Lung (tissue), 12 donors: ENCODE results near the gene AOX1. TPM values are rescaled to one million over a fixed set of nuclear protein-coding genes. Genes with fewer than 3 reads are reported as not detected.

Experiments used
- ATAC-seq: fragments of 200-7000 bp; cut with Tn5 transposase; one replicate; pipeline ENCODE4 v1.9.1; 2020; ENCODE audit warnings: moderate number of reproducible peaks; ENCODE audit not compliant: insufficient read depth, low FRiP score
- DNase-seq, 3 donors: peaks; one replicate each; pipeline ENCODE4 v3.0.0-alpha.2; 2013 to 2017
- H3K27ac ChIP-seq, 2 donors: one replicate each; pipeline ENCODE4 v1.5.1; 2013; ENCODE audit warnings: mild to moderate bottlenecking in 2 of 2, moderate library complexity in 2 of 2, control low read depth in 1 of 2, inconsistent platforms in 1 of 2, low read depth in 1 of 2, low read length in 1 of 2
- H3K27me3 ChIP-seq, 3 donors: one replicate each; pipeline ENCODE4 v1.5.1; 2013; ENCODE audit warnings: low read length in 2 of 3; ENCODE audit not compliant: control insufficient read depth in 3 of 3, insufficient read depth in 3 of 3
- H3K36me3 ChIP-seq, 4 donors: one replicate each; pipeline ENCODE4 v1.5.1; 2013; ENCODE audit warnings: low read length in 4 of 4, mild to moderate bottlenecking in 1 of 4, moderate library complexity in 1 of 4; ENCODE audit not compliant: control insufficient read depth in 4 of 4, insufficient read depth in 4 of 4
- H3K4me1 ChIP-seq, 5 donors: one replicate each; pipeline ENCODE4 v1.5.1; 2013; ENCODE audit warnings: low read length in 5 of 5, mild to moderate bottlenecking in 2 of 5, moderate library complexity in 1 of 5; ENCODE audit not compliant: control insufficient read depth in 5 of 5, insufficient read depth in 5 of 5
- H3K4me3 ChIP-seq: one replicate; pipeline ENCODE4 v1.5.1; 2013; ENCODE audit warnings: mild to moderate bottlenecking, control low read depth, moderate library complexity
- H3K9ac ChIP-seq, 2 donors: one replicate each; pipeline ENCODE4 v1.5.1; 2013; ENCODE audit warnings: low read length in 2 of 2, control low read depth in 1 of 2; ENCODE audit not compliant: insufficient read depth in 1 of 2
- H3K9me3 ChIP-seq, 4 donors: one replicate each; pipeline ENCODE4 v1.5.1; 2013; ENCODE audit warnings: low read length in 3 of 4, mild to moderate bottlenecking in 1 of 4, moderate library complexity in 1 of 4; ENCODE audit not compliant: control insufficient read depth in 4 of 4, insufficient read depth in 3 of 4
- CTCF ChIP-seq: IDR thresholded peaks from 2 replicates; pipeline ENCODE4 v1.5.1; 2012; ENCODE audit warnings: mild to moderate bottlenecking; ENCODE audit errors: control extremely low read depth, extremely low read depth
- WGBS, 2 donors: extraction: QIAGEN DNeasy Blood & Tissue Kit; methylation state at CpG; one replicate each; pipeline ENCODE4 v1.1.7; 2013; 5-methylcytosine and 5-hydroxymethylcytosine counted together
- polyA plus RNA-seq, 2 donors: library from polyadenylated mRNA; stranded (reverse); fragments of 200-250 nt; gene quantifications; one replicate each; pipeline ENCODE4 v1.2.1, GENCODE V29; 2013
- total RNA-seq, 2 donors: library from RNA; depleted of rRNA in 1 of 2; stranded (reverse); fragments of >200 nt in 1 of 2; gene quantifications; one replicate each; pipeline ENCODE4 v1.2.1, GENCODE V29; 2014 to 2021
- donor health status: control.
- donor health status: control.
- donor health status: Bipolar disorder and iron deficiency.
- donor health status: healthy.
- donor health status: DM: yes; HTN: yes; CAD: no.

The AOX1 gene
- total and polyA plus RNA-seq, 4 donors: 8.0 to 48.5 (median 10.6) TPM

GRCh38 chr2:200596774-200597570, 11.2 kb downstream of the AOX1 start:
- ATAC-seq (no peak), DNase-seq (peak in 1 of 3 donors; percentile 29)
- Histone ChIP-seq H3K9me3 (peaks cover 0 to 5% (median 0%) of the 10 kb centered on the region in 4 donors), H3K4me3 (no peak overlapping the region), H3K27me3 (no peaks in the 10 kb centered on the region), H3K27ac (no peak overlapping the region), H3K4me1 (peaks cover 0 to 18% (median 0%) of the 10 kb centered on the region in 5 donors), H3K9ac (no peak overlapping the region), H3K36me3 (peaks cover 0 to 11% (median 0%) of the 10 kb centered on the region in 4 donors)
- TF ChIP-seq CTCF: no peak
- 73 to 87% methylated on average over 5 of the region's 5 CpGs for WGBS, 2 donors

- WGBS, 2 donors: 73 to 89% methylated on average over 3 of the region's 3 CpGs
- Histone ChIP-seq H3K9me3 (peaks cover 0 to 4% (median 0%) of the 10 kb centered on the region in 4 donors), H3K4me1 (peaks cover 0 to 6% (median 0%) of the 10 kb centered on the region in 5 donors), H3K4me3 (no peak overlapping the region), H3K36me3 (peaks cover 0 to 18% (median 5%) of the 10 kb centered on the region in 4 donors), H3K27ac (no peak overlapping the region), H3K27me3 (no peaks in the 10 kb centered on the region), H3K9ac (no peak overlapping the region)
- ATAC-seq (no peak), DNase-seq (no peak)
- TF ChIP-seq CTCF: no peak
Observed at GRCh38 chr2:200599206-200599605, 13.4 kb downstream of the AOX1 start.

- ATAC-seq (no peak), DNase-seq (no peak)
- H3K4me1 ChIP-seq: peaks cover 0 to 6% (median 0%) of the 10 kb centered on the region in 5 donors
- TF ChIP-seq CTCF: no peak
- peaks cover 0 to 3% (median 0%) of the 10 kb centered on the region in 4 donors for H3K9me3 ChIP-seq
- no peak overlapping the region for H3K9ac ChIP-seq
- peaks cover 0 to 16% (median 5%) of the 10 kb centered on the region in 4 donors for H3K36me3 ChIP-seq
- H3K27ac ChIP-seq: no peak overlapping the region
- WGBS, 2 donors: 61 to 74% methylated on average over 7 of the region's 7 CpGs
- no peaks in the 10 kb centered on the region for H3K27me3 ChIP-seq
- H3K4me3 ChIP-seq: no peak overlapping the region
Observed at GRCh38 chr2:200600549-200601225, 14.9 kb downstream of the AOX1 start.
